Neural progenitor cell (in vitro differentiated cells): ENCODE data around the gene MRPS10. TPM values are rescaled to one million over a fixed set of nuclear protein-coding genes. Genes with fewer than 3 reads are reported as not detected.

Source experiments
- DNase-seq: peaks from one replicate; pipeline ENCODE4 v3.0.0-alpha.2; 2016; ENCODE audit warnings: low spot score
- H2AFZ ChIP-seq: fragments of 200-600 bp; sonication (generic); replicated peaks from 2 replicates; pipeline ENCODE4 v1.6.1; 2016; ENCODE audit warnings: antibody characterized with exemption
- H3F3A ChIP-seq: fragments of 200-600 bp; sonication (generic); 2 replicates; pipeline ENCODE4 v1.6.1; 2016; ENCODE audit warnings: antibody characterized with exemption, low read depth
- H3K27ac ChIP-seq: fragments of 200-600 bp; sonication (generic); 2 replicates; pipeline ENCODE4 v1.5.1; 2016; ENCODE audit warnings: mild to moderate bottlenecking
- H3K27me3 ChIP-seq: fragments of 200-600 bp; sonication (generic); 2 replicates; pipeline ENCODE4 v1.6.1; 2016; ENCODE audit warnings: mild to moderate bottlenecking, moderate library complexity
- H3K36me3 ChIP-seq: fragments of 200-600 bp; sonication (generic); 2 replicates; pipeline ENCODE4 v1.5.1; 2016
- H3K4me1 ChIP-seq: fragments of 200-600 bp; sonication (generic); 2 replicates; pipeline ENCODE4 v1.6.1; 2016; ENCODE audit warnings: mixed run types
- H3K4me2 ChIP-seq: fragments of 200-600 bp; sonication (generic); 2 replicates; pipeline ENCODE4 v1.6.1; 2016
- H3K4me3 ChIP-seq: fragments of 200-600 bp; sonication (generic); 2 replicates; pipeline ENCODE4 v1.5.1; 2016
- H3K79me2 ChIP-seq: fragments of 200-600 bp; sonication (generic); 2 replicates; pipeline ENCODE4 v1.6.1; 2016; ENCODE audit warnings: low read depth
- H3K9ac ChIP-seq: fragments of 200-600 bp; sonication (generic); 2 replicates; pipeline ENCODE4 v1.6.1; 2016
- H3K9me3 ChIP-seq: fragments of 200-600 bp; sonication (generic); 2 replicates; pipeline ENCODE4 v1.5.1; 2016; ENCODE audit warnings: low read depth
- H4K20me1 ChIP-seq: fragments of 200-600 bp; sonication (generic); 2 replicates; pipeline ENCODE4 v1.6.1; 2016; ENCODE audit warnings: low read depth
- H3K27ac Mint-ChIP-seq: 3 replicates; pipeline ENCODE4 v1.8.0; 2021; ENCODE audit warnings: mixed read lengths
- H3K27me3 Mint-ChIP-seq: 2 replicates; pipeline ENCODE4 v1.8.0; 2022; ENCODE audit warnings: low read depth, mild to moderate bottlenecking, inconsistent platforms, moderate library complexity, mixed read lengths; ENCODE audit not compliant: insufficient read depth
- H3K36me3 Mint-ChIP-seq: 3 replicates; pipeline ENCODE4 v1.8.0; 2021; ENCODE audit warnings: mixed read lengths
- H3K4me1 Mint-ChIP-seq: 3 replicates; pipeline ENCODE4 v1.8.0; 2021; ENCODE audit warnings: mixed read lengths
- H3K4me3 Mint-ChIP-seq: 3 replicates; pipeline ENCODE4 v1.8.0; 2021; ENCODE audit warnings: mild to moderate bottlenecking, moderate library complexity, mixed read lengths
- H3K9me3 Mint-ChIP-seq: 3 replicates; pipeline ENCODE4 v1.8.0; 2020; ENCODE audit warnings: mixed read lengths
- EZH2 ChIP-seq: fragments of 200-600 bp; sonication (generic); IDR thresholded peaks from 2 replicates; pipeline ENCODE4 v1.6.1; 2017; ENCODE audit warnings: antibody characterized with exemption, mild to moderate bottlenecking, moderate library complexity
- EZH2phosphoT487 ChIP-seq: fragments of 200-600 bp; sonication (generic); IDR thresholded peaks from 2 replicates; pipeline ENCODE4 v1.6.1; 2017; ENCODE audit warnings: antibody characterized with exemption
- total RNA-seq: library from RNA; depleted of rRNA; stranded (reverse); fragments of >200 nt; gene quantifications from 2 replicates; pipeline ENCODE4 v1.2.3, GENCODE V29; 2015; ENCODE audit warnings: low replicate concordance
- TF ChIP-seq, protein P1 (sequence below): fragments of 200-600 bp; sonication (generic); IDR thresholded peaks from 2 replicates; pipeline ENCODE4 v1.5.1; 2017; ENCODE audit warnings: antibody characterized with exemption, mild to moderate bottlenecking

Gene MRPS10
- total RNA-seq, 1 donor from 2014 or later, result 68.0 TPM

DNA sequence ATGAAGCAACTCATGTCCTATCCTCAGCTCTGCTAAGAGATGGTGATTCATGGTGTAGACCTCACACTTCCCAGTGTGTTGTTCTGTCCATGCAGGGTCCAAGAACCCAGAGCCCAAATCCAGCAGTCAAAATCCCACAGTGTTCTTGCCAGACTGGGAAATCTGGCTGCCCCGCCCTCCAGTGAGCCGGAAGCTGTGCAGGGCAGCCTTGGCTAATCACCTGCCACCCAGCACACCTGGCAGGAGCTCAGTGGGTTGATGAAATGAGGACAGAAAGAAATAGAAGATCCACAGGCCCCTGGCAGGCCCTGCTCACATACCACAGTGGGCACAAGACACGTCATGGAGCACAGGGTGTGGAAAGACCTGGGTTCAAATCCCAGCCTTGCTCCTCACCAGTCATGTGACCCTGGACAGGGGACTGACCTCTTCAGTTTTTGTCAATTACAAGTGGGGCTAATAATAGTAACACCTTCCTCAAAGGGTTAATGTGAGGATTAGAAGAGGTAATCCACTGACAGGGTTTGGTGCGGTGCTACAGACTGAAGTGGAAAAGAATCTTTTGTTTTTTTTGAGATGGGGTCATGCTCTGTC is 58.1 kb downstream of the MRPS10 start:
- Mint-ChIP-seq H3K27ac (no peak overlapping the region), H3K9me3 (no peaks in the 10 kb centered on the region), H3K27me3 (peaks cover 2% of the 10 kb centered on the region), H3K36me3 (no peaks in the 10 kb centered on the region), H3K4me3 (no peak overlapping the region), H3K4me1 (peaks cover 27% of the 10 kb centered on the region)
- Histone ChIP-seq H3K27ac (no peak overlapping the region), H4K20me1 (no peaks in the 10 kb centered on the region), H3K4me1 (peaks cover 18% of the 10 kb centered on the region), H3K36me3 (no peaks in the 10 kb centered on the region), H3F3A (no peaks in the 10 kb centered on the region), H3K27me3 (no peaks in the 10 kb centered on the region), H3K4me3 (no peak overlapping the region), H2AFZ (no peak overlapping the region), H3K4me2 (no peak overlapping the region), H3K9ac (no peak overlapping the region), H3K79me2 (no peaks in the 10 kb centered on the region), H3K9me3 (no peaks in the 10 kb centered on the region)
- TF ChIP-seq EZH2, result no peak
- TF ChIP-seq, protein P1, sequence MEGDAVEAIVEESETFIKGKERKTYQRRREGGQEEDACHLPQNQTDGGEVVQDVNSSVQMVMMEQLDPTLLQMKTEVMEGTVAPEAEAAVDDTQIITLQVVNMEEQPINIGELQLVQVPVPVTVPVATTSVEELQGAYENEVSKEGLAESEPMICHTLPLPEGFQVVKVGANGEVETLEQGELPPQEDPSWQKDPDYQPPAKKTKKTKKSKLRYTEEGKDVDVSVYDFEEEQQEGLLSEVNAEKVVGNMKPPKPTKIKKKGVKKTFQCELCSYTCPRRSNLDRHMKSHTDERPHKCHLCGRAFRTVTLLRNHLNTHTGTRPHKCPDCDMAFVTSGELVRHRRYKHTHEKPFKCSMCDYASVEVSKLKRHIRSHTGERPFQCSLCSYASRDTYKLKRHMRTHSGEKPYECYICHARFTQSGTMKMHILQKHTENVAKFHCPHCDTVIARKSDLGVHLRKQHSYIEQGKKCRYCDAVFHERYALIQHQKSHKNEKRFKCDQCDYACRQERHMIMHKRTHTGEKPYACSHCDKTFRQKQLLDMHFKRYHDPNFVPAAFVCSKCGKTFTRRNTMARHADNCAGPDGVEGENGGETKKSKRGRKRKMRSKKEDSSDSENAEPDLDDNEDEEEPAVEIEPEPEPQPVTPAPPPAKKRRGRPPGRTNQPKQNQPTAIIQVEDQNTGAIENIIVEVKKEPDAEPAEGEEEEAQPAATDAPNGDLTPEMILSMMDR, result no peak
- no peak for TF ChIP-seq EZH2phosphoT487
- DNase-seq, result no peak

GRCh38 chr6:42158631-42159030 is 59.0 kb downstream of the MRPS10 start:
- no peaks in the 10 kb centered on the region for H3K9me3 ChIP-seq
- H3K9ac ChIP-seq, result no peak overlapping the region

GRCh38 chr6:42158011-42158410 is 59.6 kb downstream of the MRPS10 start:
- H3K9me3 ChIP-seq, result no peaks in the 10 kb centered on the region
- TF ChIP-seq, protein P1, result no peak
- TF ChIP-seq EZH2phosphoT487, result no peak
- TF ChIP-seq EZH2, result no peak
- peaks cover 2% of the 10 kb centered on the region for H3K27me3 Mint-ChIP-seq
- no peaks in the 10 kb centered on the region for H3K27me3 ChIP-seq
- no peak overlapping the region for H3K4me2 ChIP-seq
- no peak overlapping the region for H3K9ac ChIP-seq
- no peak overlapping the region for H3K4me3 Mint-ChIP-seq
- no peak overlapping the region for H3K27ac Mint-ChIP-seq
- no peak overlapping the region for H3K27ac ChIP-seq
- H3K36me3 Mint-ChIP-seq, result no peaks in the 10 kb centered on the region
- H3K4me1 Mint-ChIP-seq, result peaks cover 22% of the 10 kb centered on the region
- H3K4me3 ChIP-seq, result no peak overlapping the region
- H3K4me1 ChIP-seq, result peaks cover 15% of the 10 kb centered on the region
- no peaks in the 10 kb centered on the region for H4K20me1 ChIP-seq
- H3F3A ChIP-seq, result no peaks in the 10 kb centered on the region
- H3K36me3 ChIP-seq, result no peaks in the 10 kb centered on the region
- H3K9me3 Mint-ChIP-seq, result no peaks in the 10 kb centered on the region
- DNase-seq, result no peak
- H3K79me2 ChIP-seq, result no peaks in the 10 kb centered on the region
- H2AFZ ChIP-seq, result no peak overlapping the region

More at GRCh38 chr6:42158631-42159030, 59.0 kb downstream of the MRPS10 start:
- Histone ChIP-seq H3K4me1 (peaks cover 15% of the 10 kb centered on the region), H3K4me2 (no peak overlapping the region), H3K27me3 (no peaks in the 10 kb centered on the region), H3K27ac (no peak overlapping the region), H3K36me3 (no peaks in the 10 kb centered on the region), H3K4me3 (no peak overlapping the region), H2AFZ (no peak overlapping the region), H4K20me1 (no peaks in the 10 kb centered on the region), H3K79me2 (no peaks in the 10 kb centered on the region), H3F3A (no peaks in the 10 kb centered on the region)
- no peak for DNase-seq
- no peak overlapping the region for H3K4me3 Mint-ChIP-seq
- no peaks in the 10 kb centered on the region for H3K36me3 Mint-ChIP-seq
- no peak overlapping the region for H3K27ac Mint-ChIP-seq
- no peak for TF ChIP-seq EZH2
- TF ChIP-seq EZH2phosphoT487, result no peak
- TF ChIP-seq, protein P1, result no peak
- H3K9me3 Mint-ChIP-seq, result no peaks in the 10 kb centered on the region
- peaks cover 24% of the 10 kb centered on the region for H3K4me1 Mint-ChIP-seq
- peaks cover 2% of the 10 kb centered on the region for H3K27me3 Mint-ChIP-seq

Other genes with a start within 250 kb of the MRPS10 start
- 38.0 and 43.8 TPM in 2 replicates for gene TAF8, start 167.3 kb downstream of the MRPS10 start, total RNA-seq
- 1.2 and 1.8 TPM in 2 replicates for gene C6orf132, start 75.2 kb downstream of the MRPS10 start, total RNA-seq
- 1.9 and 3.4 TPM in 2 replicates for gene GUCA1A, start 44.5 kb downstream of the MRPS10 start, total RNA-seq
- gene GUCA1B, start 22.9 kb downstream of the MRPS10 start, total RNA-seq, result 0.22 and 1.2 TPM in 2 replicates
- gene TRERF1, start 234.1 kb upstream of the MRPS10 start, total RNA-seq, result 8.3 and 12.3 TPM in 2 replicates